Upper lobe of left lung (tissue), 4 donors: Measurements from ENCODE around the gene MAGEA6.

Experiments used
- POLR2A ChIP-seq, 4 donors: fragments of 450-650 bp; IDR thresholded peaks; one replicate each; pipeline ENCODE4 v1.5.1; 2016 to 2017; ENCODE audit warnings: antibody characterized with exemption in 4 of 4, mild to moderate bottlenecking in 2 of 4
- POLR2AphosphoS5 ChIP-seq, 2 donors: sonication (generic); formaldehyde crosslinking; IDR thresholded peaks; one replicate each; pipeline ENCODE4 v1.5.1; 2017; ENCODE audit warnings: antibody characterized with exemption in 2 of 2
- TF ChIP-seq, protein P1 (sequence below), 6 experiments: fragments of 450-650 bp in 4 of 6; fragments of 200-600 bp in 2 of 6; sonication (generic) in 2 of 6; IDR thresholded peaks; one replicate each; pipeline ENCODE4 v1.5.1; 2016 to 2019; ENCODE audit warnings: antibody characterized with exemption in 6 of 6

DNA sequence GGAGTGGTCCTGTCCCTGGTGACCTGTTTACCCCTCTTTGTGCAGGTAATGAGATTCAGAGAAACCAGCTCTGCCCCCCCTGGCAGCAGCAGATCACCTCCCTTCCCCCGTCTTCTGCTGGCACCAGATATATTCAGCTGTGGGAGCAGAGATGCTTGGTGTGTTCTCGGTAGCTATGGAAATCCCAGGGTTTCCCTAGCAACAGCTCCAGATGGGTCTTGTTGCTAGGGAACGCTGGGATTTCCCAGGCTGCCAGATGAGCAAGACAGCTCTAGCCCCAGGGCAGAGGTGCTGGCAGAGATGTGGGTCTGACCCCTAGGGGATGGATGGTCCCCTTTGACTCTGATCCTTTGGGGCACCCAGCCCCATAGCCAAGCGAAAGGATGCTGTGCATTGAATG, 40.9 kb upstream of the MAGEA6 start:
- TF ChIP-seq, protein P1, sequence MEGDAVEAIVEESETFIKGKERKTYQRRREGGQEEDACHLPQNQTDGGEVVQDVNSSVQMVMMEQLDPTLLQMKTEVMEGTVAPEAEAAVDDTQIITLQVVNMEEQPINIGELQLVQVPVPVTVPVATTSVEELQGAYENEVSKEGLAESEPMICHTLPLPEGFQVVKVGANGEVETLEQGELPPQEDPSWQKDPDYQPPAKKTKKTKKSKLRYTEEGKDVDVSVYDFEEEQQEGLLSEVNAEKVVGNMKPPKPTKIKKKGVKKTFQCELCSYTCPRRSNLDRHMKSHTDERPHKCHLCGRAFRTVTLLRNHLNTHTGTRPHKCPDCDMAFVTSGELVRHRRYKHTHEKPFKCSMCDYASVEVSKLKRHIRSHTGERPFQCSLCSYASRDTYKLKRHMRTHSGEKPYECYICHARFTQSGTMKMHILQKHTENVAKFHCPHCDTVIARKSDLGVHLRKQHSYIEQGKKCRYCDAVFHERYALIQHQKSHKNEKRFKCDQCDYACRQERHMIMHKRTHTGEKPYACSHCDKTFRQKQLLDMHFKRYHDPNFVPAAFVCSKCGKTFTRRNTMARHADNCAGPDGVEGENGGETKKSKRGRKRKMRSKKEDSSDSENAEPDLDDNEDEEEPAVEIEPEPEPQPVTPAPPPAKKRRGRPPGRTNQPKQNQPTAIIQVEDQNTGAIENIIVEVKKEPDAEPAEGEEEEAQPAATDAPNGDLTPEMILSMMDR (IDR thresholded peaks at IDR 0.05): no peak
- no peak for TF ChIP-seq POLR2A (IDR thresholded peaks at IDR 0.05)
- TF ChIP-seq POLR2AphosphoS5 (IDR thresholded peaks at IDR 0.05): no peak
